Neural progenitor cell (in vitro differentiated cells): Measurements from ENCODE around the gene TAF4. TPM values are rescaled to one million over a fixed set of nuclear protein-coding genes. Genes with fewer than 3 reads are reported as not detected.
"Not testable (repeated sequence)": the region's sequence is repeated elsewhere in the genome, so short reads cannot be mapped to it uniquely, and the experiment has no call there.

Source experiments
- DNase-seq: peaks from one replicate; pipeline ENCODE4 v3.0.0-alpha.2; 2016; ENCODE audit warnings: low spot score
- H2AFZ ChIP-seq: fragments of 200-600 bp; sonication (generic); replicated peaks from 2 replicates; pipeline ENCODE4 v1.6.1; 2016; ENCODE audit warnings: antibody characterized with exemption
- H3F3A ChIP-seq: fragments of 200-600 bp; sonication (generic); 2 replicates; pipeline ENCODE4 v1.6.1; 2016; ENCODE audit warnings: antibody characterized with exemption, low read depth
- H3K27ac ChIP-seq: fragments of 200-600 bp; sonication (generic); 2 replicates; pipeline ENCODE4 v1.5.1; 2016; ENCODE audit warnings: mild to moderate bottlenecking
- H3K27me3 ChIP-seq: fragments of 200-600 bp; sonication (generic); 2 replicates; pipeline ENCODE4 v1.6.1; 2016; ENCODE audit warnings: mild to moderate bottlenecking, moderate library complexity
- H3K36me3 ChIP-seq: fragments of 200-600 bp; sonication (generic); 2 replicates; pipeline ENCODE4 v1.5.1; 2016
- H3K4me1 ChIP-seq: fragments of 200-600 bp; sonication (generic); 2 replicates; pipeline ENCODE4 v1.6.1; 2016; ENCODE audit warnings: mixed run types
- H3K4me2 ChIP-seq: fragments of 200-600 bp; sonication (generic); 2 replicates; pipeline ENCODE4 v1.6.1; 2016
- H3K4me3 ChIP-seq: fragments of 200-600 bp; sonication (generic); 2 replicates; pipeline ENCODE4 v1.5.1; 2016
- H3K79me2 ChIP-seq: fragments of 200-600 bp; sonication (generic); 2 replicates; pipeline ENCODE4 v1.6.1; 2016; ENCODE audit warnings: low read depth
- H3K9ac ChIP-seq: fragments of 200-600 bp; sonication (generic); 2 replicates; pipeline ENCODE4 v1.6.1; 2016
- H3K9me3 ChIP-seq: fragments of 200-600 bp; sonication (generic); 2 replicates; pipeline ENCODE4 v1.5.1; 2016; ENCODE audit warnings: low read depth
- H4K20me1 ChIP-seq: fragments of 200-600 bp; sonication (generic); 2 replicates; pipeline ENCODE4 v1.6.1; 2016; ENCODE audit warnings: low read depth
- H3K27ac Mint-ChIP-seq: 3 replicates; pipeline ENCODE4 v1.8.0; 2021; ENCODE audit warnings: mixed read lengths
- H3K27me3 Mint-ChIP-seq: 2 replicates; pipeline ENCODE4 v1.8.0; 2022; ENCODE audit warnings: low read depth, mild to moderate bottlenecking, inconsistent platforms, moderate library complexity, mixed read lengths; ENCODE audit not compliant: insufficient read depth
- H3K36me3 Mint-ChIP-seq: 3 replicates; pipeline ENCODE4 v1.8.0; 2021; ENCODE audit warnings: mixed read lengths
- H3K4me1 Mint-ChIP-seq: 3 replicates; pipeline ENCODE4 v1.8.0; 2021; ENCODE audit warnings: mixed read lengths
- H3K4me3 Mint-ChIP-seq: 3 replicates; pipeline ENCODE4 v1.8.0; 2021; ENCODE audit warnings: mild to moderate bottlenecking, moderate library complexity, mixed read lengths
- H3K9me3 Mint-ChIP-seq: 3 replicates; pipeline ENCODE4 v1.8.0; 2020; ENCODE audit warnings: mixed read lengths
- CTCF ChIP-seq: fragments of 200-600 bp; sonication (generic); IDR thresholded peaks from 2 replicates; pipeline ENCODE4 v1.5.1; 2017; ENCODE audit warnings: antibody characterized with exemption, mild to moderate bottlenecking
- EZH2 ChIP-seq: fragments of 200-600 bp; sonication (generic); IDR thresholded peaks from 2 replicates; pipeline ENCODE4 v1.6.1; 2017; ENCODE audit warnings: antibody characterized with exemption, mild to moderate bottlenecking, moderate library complexity
- EZH2phosphoT487 ChIP-seq: fragments of 200-600 bp; sonication (generic); IDR thresholded peaks from 2 replicates; pipeline ENCODE4 v1.6.1; 2017; ENCODE audit warnings: antibody characterized with exemption
- total RNA-seq: library from RNA; depleted of rRNA; stranded (reverse); fragments of >200 nt; gene quantifications from 2 replicates; pipeline ENCODE4 v1.2.3, GENCODE V29; 2015; ENCODE audit warnings: low replicate concordance

Gene TAF4
- total RNA-seq, 1 donor from 2014 or later, result 9.9 TPM

GRCh38 chr20:61986762-61987321 is 78.8 kb downstream of the TAF4 start:
- no peak for DNase-seq
- Mint-ChIP-seq H3K9me3 (peaks cover 12% of the 10 kb centered on the region), H3K4me3 (no peak overlapping the region), H3K4me1 (no peaks in the 10 kb centered on the region), H3K27ac (no peak overlapping the region), H3K27me3 (no peaks in the 10 kb centered on the region), H3K36me3 (peaks cover 48% of the 10 kb centered on the region)
- Histone ChIP-seq H3K27ac (no peak overlapping the region), H4K20me1 (no peaks in the 10 kb centered on the region), H3K27me3 (no peaks in the 10 kb centered on the region), H3K4me3 (no peak overlapping the region), H3K4me2 (no peak overlapping the region), H3K4me1 (no peaks in the 10 kb centered on the region), H3K9me3 (no peaks in the 10 kb centered on the region), H3F3A (no peaks in the 10 kb centered on the region), H2AFZ (no peak overlapping the region), H3K9ac (no peak overlapping the region), H3K79me2 (no peaks in the 10 kb centered on the region), H3K36me3 (peaks cover 3% of the 10 kb centered on the region)
- TF ChIP-seq EZH2 (no peak), EZH2phosphoT487 (no peak), CTCF (no peak)

GRCh38 chr20:61985096-61985495 is 80.6 kb downstream of the TAF4 start:
- H3K4me1 Mint-ChIP-seq, result peaks cover 12% of the 10 kb centered on the region
- Histone ChIP-seq H3K9ac (no peak overlapping the region), H3K4me2 (no peak overlapping the region), H3K9me3 (no peaks in the 10 kb centered on the region), H3K4me3 (no peak overlapping the region), H3K36me3 (no peaks in the 10 kb centered on the region), H2AFZ (no peak overlapping the region), H3K79me2 (no peaks in the 10 kb centered on the region), H3F3A (no peaks in the 10 kb centered on the region), H3K27ac (no peak overlapping the region), H3K4me1 (no peaks in the 10 kb centered on the region), H4K20me1 (peaks cover 7% of the 10 kb centered on the region), H3K27me3 (no peaks in the 10 kb centered on the region)
- TF ChIP-seq EZH2 (no peak), EZH2phosphoT487 (no peak)
- peaks cover 2% of the 10 kb centered on the region for H3K27me3 Mint-ChIP-seq
- H3K4me3 Mint-ChIP-seq, result no peak overlapping the region
- no peak overlapping the region for H3K27ac Mint-ChIP-seq
- no peaks in the 10 kb centered on the region for H3K9me3 Mint-ChIP-seq
- DNase-seq, result no peak
- H3K36me3 Mint-ChIP-seq, result peaks cover 38% of the 10 kb centered on the region

- H3K36me3 ChIP-seq, H2AFZ ChIP-seq, H3K79me2 ChIP-seq, H3K9me3 ChIP-seq, H3F3A ChIP-seq, H3K4me3 Mint-ChIP-seq, H3K4me2 ChIP-seq, H3K27ac ChIP-seq, H3K27me3 ChIP-seq, H3K9me3 Mint-ChIP-seq, DNase-seq, H3K4me1 ChIP-seq, H3K4me3 ChIP-seq, H3K27me3 Mint-ChIP-seq, H4K20me1 ChIP-seq, H3K9ac ChIP-seq: not testable (repeated sequence)
- peaks cover 12% of the 10 kb centered on the region for H3K4me1 Mint-ChIP-seq
- peaks cover 33% of the 10 kb centered on the region for H3K36me3 Mint-ChIP-seq
- H3K27ac Mint-ChIP-seq, result peak overlapping the region; percentile 36
Measured at GRCh38 chr20:61984431-61984830, 81.2 kb downstream of the TAF4 start.

GRCh38 chr20:61983965-61984364 is 81.7 kb downstream of the TAF4 start:
- Mint-ChIP-seq H3K27me3 (peaks cover 2% of the 10 kb centered on the region), H3K4me3 (no peak overlapping the region), H3K27ac (peak overlapping the region; percentile 36), H3K9me3 (no peaks in the 10 kb centered on the region), H3K36me3 (peaks cover 33% of the 10 kb centered on the region), H3K4me1 (peaks cover 12% of the 10 kb centered on the region)
- Histone ChIP-seq H3K9me3 (no peaks in the 10 kb centered on the region), H3K79me2 (no peaks in the 10 kb centered on the region), H3K27ac (no peak overlapping the region), H3K4me1 (no peaks in the 10 kb centered on the region), H3K27me3 (no peaks in the 10 kb centered on the region), H3K4me2 (no peak overlapping the region), H2AFZ (no peak overlapping the region), H3K9ac (no peak overlapping the region), H3K36me3 (no peaks in the 10 kb centered on the region), H4K20me1 (peaks cover 8% of the 10 kb centered on the region), H3K4me3 (no peak overlapping the region), H3F3A (no peaks in the 10 kb centered on the region)
- DNase-seq, result no peak
- TF ChIP-seq EZH2phosphoT487 (no peak), CTCF (no peak), EZH2 (no peak)
